T-helper 1 cell treated with Interleukin-12 subunit alpha and Interleukin-12 subunit beta and Interleukin-4 antibody, amounts not matched to agents 30 ng/mL and 1 ng/mL, for 36 hours (primary cell): ENCODE data around the gene MRPL41. TPM values are rescaled to one million over a fixed set of nuclear protein-coding genes. Genes with fewer than 3 reads are reported as not detected.
"Not testable (repeated sequence)": the region's sequence is repeated elsewhere in the genome, so short reads cannot be mapped to it uniquely, and the experiment has no call there.

Experiments
- intact Hi-C: fragments of 100-400 bp; cut with micrococcal nuclease; formaldehyde crosslinking; loops from one replicate; pipeline ENCODE4 v1.15.1; 2024
- total RNA-seq: library from RNA; stranded (reverse); gene quantifications from 2 replicates; pipeline ENCODE4 v1.2.3, GENCODE V29; 2022

Gene MRPL41
- total RNA-seq = 45.8 and 53.8 TPM in 2 replicates

- intact Hi-C loops = loop anchor here (1.0 to 10.0 kb wide), 10 partner anchors 17 to 1644 kb away; partner anchors contain the start of genes ARRDC1, CAMSAP1, EXD3 and MAN1B1
These were observed at the start of gene MRPL41 for GRCh38 chr9:137551264-137552021. Gene MRPL41 (plus strand): TSS chr9:137551879. CDS start chr9:137552082, 203 bp downstream.

GRCh38 chr9:137502008-137502911 lies 49.4 kb upstream of the MRPL41 start:
- intact Hi-C loops = no loop called here

- intact Hi-C loops = no loop called here
These were observed 47.3 kb upstream of the MRPL41 start for GRCh38 chr9:137504432-137504777.

GRCh38 chr9:137505421-137506140 lies 46.1 kb upstream of the MRPL41 start:
- intact Hi-C loops = no loop called here

GRCh38 chr9:137506274-137506673 lies 45.4 kb upstream of the MRPL41 start:
- intact Hi-C loops = no loop called here

- intact Hi-C loops = no loop called here
These were observed 44.9 kb upstream of the MRPL41 start for GRCh38 chr9:137506702-137507171.

GRCh38 chr9:137509198-137509597 lies 42.5 kb upstream of the MRPL41 start:
- intact Hi-C loops = no loop called here

GRCh38 chr9:137511126-137511525 lies 40.6 kb upstream of the MRPL41 start:
- intact Hi-C loops = not testable (repeated sequence)

DNA sequence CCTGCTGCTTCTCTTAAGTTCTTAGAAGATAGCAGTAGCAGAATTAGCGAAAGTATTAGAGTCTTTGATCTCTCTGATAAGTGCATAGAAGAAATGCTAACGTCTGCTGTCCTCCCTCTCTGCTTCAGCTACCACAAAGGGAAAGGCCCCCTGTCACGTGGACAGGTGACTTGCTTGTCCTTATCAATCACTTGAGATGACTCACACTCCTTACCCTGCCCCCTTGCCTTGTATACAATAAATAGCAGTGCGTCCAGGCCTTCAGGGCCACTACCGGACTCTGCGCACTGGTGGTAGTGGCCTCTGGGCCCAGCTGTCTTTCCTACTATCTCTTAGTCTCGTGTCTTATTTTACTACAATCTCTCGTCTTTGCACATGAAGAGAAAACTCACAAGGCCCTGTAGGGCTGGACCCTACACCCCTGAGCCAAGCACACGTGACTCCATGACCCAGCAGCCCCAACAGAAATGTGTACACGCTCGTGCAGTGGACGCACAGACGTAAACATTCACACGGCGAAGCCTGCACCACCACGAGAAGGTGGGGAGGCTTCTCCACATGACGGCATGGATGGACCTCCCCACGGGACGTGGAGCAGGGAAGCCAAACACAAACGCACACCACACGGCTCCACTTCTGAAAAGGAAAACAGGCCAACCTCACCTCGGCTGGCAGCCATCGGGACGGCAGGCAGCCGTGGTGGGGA lies 39.8 kb upstream of the MRPL41 start:
- intact Hi-C loops = no loop called here

DNA sequence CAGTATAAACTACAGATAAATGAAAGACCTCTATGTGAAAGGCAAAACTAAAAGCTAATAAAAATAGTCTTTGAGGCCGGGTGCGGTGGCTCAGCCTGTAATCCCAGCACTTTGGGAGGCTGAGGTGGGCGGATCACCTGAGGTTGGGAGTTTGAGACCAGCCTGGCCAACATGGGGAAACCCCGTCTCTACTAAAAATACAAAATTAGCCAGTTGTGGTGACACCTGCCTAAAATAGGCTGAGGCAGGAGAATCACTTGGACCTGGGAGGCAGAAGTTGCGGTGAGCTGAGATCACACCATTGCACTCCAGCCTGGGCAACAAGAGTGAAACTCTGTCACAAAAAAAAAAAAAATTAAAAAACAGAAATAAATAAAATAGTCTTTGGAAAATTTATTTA lies 38.5 kb upstream of the MRPL41 start:
- intact Hi-C loops = not testable (repeated sequence)

DNA sequence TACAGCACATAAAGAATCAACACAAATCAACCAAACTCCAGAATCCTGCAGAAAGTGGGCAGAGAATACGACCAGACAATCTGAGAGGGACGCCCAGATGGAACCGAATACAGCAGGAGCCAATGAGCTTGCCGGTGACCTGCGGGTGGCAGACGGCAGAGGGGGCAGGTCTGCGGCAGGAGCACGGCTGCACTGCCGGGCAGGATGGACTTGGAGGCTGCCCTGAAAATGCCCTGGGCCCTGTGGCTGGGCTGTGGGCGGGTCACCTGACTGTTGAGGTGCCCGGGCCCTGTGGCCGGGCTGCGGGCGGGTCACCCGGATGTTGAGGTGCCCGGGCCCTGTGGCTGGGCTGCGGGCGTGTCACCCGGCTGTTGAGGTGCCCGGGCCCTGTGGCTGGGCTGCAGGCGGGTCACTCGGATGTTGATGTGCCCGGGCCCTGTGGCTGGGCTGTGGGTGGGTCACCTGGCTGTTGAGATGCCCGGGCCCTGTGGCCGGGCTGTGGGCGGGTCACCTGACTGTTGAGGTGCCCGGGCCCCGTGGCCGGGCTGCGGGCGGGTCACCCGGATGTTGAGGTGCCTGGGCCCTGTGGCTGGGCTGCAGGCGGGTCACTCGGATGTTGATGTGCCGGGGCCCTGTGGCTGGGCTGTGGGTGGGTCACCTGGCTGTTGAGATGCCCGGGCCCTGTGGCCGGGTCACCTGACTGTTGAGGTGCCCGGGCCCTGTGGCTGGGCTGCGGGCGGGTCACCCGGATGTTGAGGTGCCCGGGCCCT lies 37.7 kb upstream of the MRPL41 start:
- intact Hi-C loops = not testable (repeated sequence)

GRCh38 chr9:137514691-137515337 lies 36.9 kb upstream of the MRPL41 start:
- intact Hi-C loops = no loop called here

- intact Hi-C loops = no loop called here
These were observed 36.3 kb upstream of the MRPL41 start for GRCh38 chr9:137515338-137515724.

GRCh38 chr9:137516144-137516917 lies 35.3 kb upstream of the MRPL41 start:
- intact Hi-C loops = no loop called here

DNA sequence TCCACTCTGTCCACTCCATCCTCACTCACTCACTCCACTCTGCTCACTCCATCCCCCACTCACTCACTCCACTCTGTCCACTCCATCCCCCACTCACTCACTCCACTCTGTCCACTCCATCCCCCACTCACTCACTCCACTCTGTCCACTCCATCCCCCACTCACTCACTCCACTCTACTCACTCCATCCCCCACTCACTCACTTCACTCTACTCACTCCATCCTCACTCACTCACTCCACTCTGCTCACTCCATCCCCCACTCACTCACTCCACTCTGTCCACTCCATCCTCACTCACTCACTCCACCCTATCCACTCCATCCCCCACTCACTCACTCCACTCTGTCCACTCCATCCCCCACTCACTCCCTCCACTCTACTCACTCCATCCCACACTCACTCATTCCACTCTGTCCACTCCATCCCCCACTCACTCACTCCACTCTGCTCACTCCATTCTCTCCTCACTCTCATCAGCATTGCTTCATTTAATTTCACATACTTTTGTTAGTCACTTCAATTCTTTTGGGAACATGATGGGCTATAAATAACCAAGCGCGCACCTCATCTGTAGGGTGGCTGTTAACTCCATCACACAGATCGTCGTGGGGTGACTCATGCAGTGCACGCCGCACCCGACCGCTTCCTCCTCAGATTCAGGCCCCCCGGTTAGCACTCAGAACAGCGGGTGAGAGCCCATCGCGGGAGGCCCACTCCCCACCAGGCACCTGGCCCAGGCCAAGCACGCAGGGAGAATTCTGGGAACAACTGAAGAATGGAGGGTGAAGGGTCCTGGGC lies 32.8 kb upstream of the MRPL41 start:
- intact Hi-C loops = not testable (repeated sequence)

DNA sequence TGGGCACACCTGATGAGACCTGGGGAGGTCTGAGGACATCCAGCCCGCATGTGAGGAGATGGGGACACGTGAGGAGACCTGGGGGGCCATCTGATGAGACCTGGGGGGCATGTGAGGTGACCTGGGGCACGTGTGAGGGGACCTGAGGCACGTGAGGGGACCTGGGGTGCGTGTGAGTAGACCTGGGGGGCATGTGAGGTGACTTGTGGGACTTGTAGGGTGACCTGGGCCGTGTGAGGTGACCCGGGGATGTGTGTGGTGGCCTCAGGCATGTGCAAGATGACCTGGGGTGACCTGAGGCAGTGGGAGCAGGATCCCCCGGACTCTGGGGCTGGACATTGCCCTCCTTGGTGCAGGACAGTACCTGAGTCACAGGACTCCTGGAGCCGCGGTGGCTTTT lies 32.1 kb upstream of the MRPL41 start:
- intact Hi-C loops = no loop called here

DNA sequence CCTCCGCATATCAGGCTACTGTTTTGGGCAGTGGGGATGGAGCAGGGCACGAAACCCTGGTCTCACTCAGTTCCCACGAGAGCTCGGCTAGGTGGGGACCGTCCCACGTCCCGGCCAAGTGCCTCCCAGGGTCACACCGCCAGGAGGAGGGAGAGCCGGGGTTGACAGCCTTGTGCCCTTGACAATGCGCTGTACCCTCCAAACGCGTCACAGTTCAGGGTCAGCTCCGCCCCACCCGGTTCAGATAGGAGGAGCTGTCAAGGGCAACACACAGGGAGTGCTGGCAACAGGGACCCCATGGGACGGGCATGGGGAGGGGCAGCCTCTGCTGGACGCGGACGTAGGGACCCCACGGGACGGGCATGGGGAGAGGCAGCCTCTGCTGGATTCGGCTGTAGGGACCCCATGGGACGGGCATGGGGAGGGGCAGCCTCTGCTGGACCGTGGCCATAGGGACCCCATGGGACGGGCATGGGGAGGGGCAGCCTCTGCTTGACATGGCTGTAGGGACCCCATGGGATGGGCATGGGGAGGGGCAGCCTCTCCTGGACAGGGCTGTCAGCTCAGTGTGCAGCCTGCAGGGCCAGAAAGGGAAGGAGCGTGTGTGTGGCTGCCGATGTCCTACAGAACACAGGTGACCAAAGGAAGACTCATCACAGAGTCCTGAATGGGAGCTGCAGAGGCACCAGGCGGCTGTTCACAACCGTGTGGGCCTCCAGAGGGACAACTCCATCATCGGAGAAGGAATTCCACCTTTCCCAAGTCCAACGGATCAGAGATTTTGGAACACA lies 30.9 kb upstream of the MRPL41 start:
- intact Hi-C loops = no loop called here
